ENCODE measurements around the gene KBTBD12.

The KBTBD12 gene

GRCh38 chr3:127959873-127960272 is 44.8 kb downstream of the KBTBD12 start:
- no peak for DNase-seq (ENCODE audit: low read depth)
- TF ChIP-seq, protein P1, sequence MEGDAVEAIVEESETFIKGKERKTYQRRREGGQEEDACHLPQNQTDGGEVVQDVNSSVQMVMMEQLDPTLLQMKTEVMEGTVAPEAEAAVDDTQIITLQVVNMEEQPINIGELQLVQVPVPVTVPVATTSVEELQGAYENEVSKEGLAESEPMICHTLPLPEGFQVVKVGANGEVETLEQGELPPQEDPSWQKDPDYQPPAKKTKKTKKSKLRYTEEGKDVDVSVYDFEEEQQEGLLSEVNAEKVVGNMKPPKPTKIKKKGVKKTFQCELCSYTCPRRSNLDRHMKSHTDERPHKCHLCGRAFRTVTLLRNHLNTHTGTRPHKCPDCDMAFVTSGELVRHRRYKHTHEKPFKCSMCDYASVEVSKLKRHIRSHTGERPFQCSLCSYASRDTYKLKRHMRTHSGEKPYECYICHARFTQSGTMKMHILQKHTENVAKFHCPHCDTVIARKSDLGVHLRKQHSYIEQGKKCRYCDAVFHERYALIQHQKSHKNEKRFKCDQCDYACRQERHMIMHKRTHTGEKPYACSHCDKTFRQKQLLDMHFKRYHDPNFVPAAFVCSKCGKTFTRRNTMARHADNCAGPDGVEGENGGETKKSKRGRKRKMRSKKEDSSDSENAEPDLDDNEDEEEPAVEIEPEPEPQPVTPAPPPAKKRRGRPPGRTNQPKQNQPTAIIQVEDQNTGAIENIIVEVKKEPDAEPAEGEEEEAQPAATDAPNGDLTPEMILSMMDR (IDR thresholded peaks at IDR 0.05; ENCODE audit: low read depth, low read length, missing control alignments) = peak; percentile 47
- no peak overlapping the region for H3K4me3 ChIP-seq (ENCODE audit: low read depth, low read length)

DNA sequence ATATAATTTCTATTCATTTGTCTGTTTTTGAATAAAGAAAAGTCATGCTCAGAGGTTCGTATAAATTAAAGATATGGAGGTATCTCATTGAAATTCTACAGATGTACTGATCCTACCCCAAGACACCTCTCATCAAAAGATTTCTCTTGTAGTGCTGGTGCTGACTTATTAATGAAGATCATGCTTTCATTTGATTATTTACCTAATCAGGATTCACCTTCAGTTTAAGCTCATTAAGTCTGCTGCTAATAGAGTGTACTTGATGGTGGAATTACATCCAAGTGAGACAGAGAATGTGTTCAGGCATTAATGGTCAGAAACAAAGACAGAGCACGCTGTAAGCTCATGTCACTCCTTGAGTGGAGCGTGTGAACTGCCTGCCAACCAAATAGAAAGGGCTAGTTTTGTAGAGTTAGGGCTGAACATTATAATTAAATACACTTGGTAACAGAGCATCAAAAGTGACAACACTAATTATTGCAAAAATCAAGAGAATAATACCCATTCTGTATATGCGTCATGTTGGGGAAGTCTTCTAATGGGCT is 45.5 kb downstream of the KBTBD12 start:
- DNase-seq (ENCODE audit: low read depth) = no peak
- TF ChIP-seq, protein P1 (IDR thresholded peaks at IDR 0.05; ENCODE audit: low read depth, low read length, missing control alignments) = no peak
- no peak overlapping the region for H3K4me3 ChIP-seq (ENCODE audit: low read depth, low read length)

- no peak for DNase-seq (ENCODE audit: low read depth)
- H3K4me3 ChIP-seq (ENCODE audit: low read depth, low read length) = no peak overlapping the region
- TF ChIP-seq, protein P1 (IDR thresholded peaks at IDR 0.05; ENCODE audit: low read depth, low read length, missing control alignments) = no peak
Measured at GRCh38 chr3:127961124-127961523, 46.1 kb downstream of the KBTBD12 start.

- no peak for DNase-seq (ENCODE audit: low read depth)
- H3K4me3 ChIP-seq (ENCODE audit: low read depth, low read length) = no peak overlapping the region
- TF ChIP-seq, protein P1 (IDR thresholded peaks at IDR 0.05; ENCODE audit: low read depth, low read length, missing control alignments) = no peak
Measured at GRCh38 chr3:127961963-127962362, 46.9 kb downstream of the KBTBD12 start.

DNA sequence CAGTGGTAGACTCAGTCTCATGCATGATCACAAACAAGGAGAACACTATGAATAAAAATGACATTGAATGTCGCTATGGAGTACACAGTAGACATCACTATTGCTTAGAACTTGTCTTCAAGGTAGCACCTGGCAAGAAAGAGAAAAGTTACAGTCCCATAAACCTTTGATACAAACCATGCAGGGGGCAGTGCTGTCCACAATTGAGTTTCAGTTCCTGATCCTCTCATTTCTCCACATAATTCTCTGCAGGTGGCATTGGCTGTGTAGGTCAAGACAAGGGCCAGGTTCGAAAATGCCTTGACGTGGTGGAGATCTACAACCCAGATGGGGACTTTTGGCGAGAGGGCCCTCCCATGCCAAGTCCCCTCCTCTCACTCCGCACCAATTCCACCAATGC is 47.9 kb downstream of the KBTBD12 start:
- TF ChIP-seq, protein P1 (IDR thresholded peaks at IDR 0.05; ENCODE audit: low read depth, low read length, missing control alignments) = no peak
- H3K4me3 ChIP-seq (ENCODE audit: low read depth, low read length) = no peak overlapping the region
- DNase-seq (ENCODE audit: low read depth) = no peak

DNA sequence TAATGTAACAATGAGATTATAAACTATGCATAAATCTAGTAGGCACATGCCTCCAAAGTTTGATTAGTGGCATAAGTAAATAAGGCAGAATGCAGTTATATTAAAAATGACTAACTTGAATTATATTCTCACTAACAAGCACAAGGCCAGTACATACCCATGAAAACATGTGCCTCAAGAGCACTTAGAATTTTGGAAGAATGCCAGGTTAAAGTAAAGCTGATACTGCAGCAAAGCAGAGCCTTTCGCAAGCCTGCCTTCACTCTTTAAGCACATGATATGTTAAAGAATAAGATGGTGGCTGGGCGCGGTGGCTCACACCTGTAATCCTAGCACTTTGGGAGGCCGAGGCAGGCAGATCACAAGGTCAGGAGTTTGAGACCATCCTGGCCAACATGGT is 49.0 kb downstream of the KBTBD12 start:
- no peak for DNase-seq (ENCODE audit: low read depth)
- TF ChIP-seq, protein P1 (IDR thresholded peaks at IDR 0.05; ENCODE audit: low read depth, low read length, missing control alignments) = no peak
- no peak overlapping the region for H3K4me3 ChIP-seq (ENCODE audit: low read depth, low read length)

DNA sequence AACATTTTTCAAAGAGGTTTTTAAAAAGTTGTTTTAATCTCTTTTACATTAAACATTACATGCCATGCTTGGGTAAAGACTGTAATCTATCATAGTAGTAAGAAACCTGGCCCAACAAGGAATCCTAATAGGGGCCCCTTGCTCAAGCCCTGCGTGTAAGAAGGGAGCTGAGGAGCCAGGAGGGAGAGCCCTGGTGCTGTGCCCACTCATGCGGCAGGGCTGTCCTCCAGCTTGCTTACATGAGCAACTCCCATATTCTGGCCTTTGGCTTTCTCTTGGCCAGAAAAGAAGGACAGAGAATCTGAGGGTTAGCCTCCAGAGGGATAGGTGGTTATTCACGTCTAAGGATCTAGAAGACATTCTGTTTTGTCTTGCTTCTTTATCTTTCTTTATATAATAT is 49.8 kb downstream of the KBTBD12 start:
- H3K4me3 ChIP-seq (ENCODE audit: low read depth, low read length) = no peak overlapping the region
- DNase-seq (ENCODE audit: low read depth) = no peak
- TF ChIP-seq, protein P1 (IDR thresholded peaks at IDR 0.05; ENCODE audit: low read depth, low read length, missing control alignments) = no peak

Measured in GM12864 (cell line).